Smooth muscle cell (in vitro differentiated cells): Measurements from ENCODE around the gene ULK3. TPM values are rescaled to one million over a fixed set of nuclear protein-coding genes. Genes with fewer than 3 reads are reported as not detected.

Experiments used
- DNase-seq: peaks from one replicate; lab custom pipeline; 2025; ENCODE audit not compliant: unreplicated experiment; lab: John Stamatoyannopoulos, UW
- H2AFZ ChIP-seq: fragments of 200-600 bp; sonication (generic); 2 replicates; pipeline ENCODE4 v1.6.0; 2016; ENCODE audit warnings: antibody characterized with exemption, low read depth, mild to moderate bottlenecking
- H3F3A ChIP-seq: fragments of 200-600 bp; sonication (generic); 2 replicates; pipeline ENCODE4 v1.6.0; 2017; ENCODE audit warnings: antibody characterized with exemption, low read depth
- H3K27ac ChIP-seq: fragments of 200-600 bp; sonication (generic); 2 replicates; pipeline ENCODE4 v1.5.1; 2016; ENCODE audit warnings: low read depth, mild to moderate bottlenecking
- H3K27me3 ChIP-seq: fragments of 200-600 bp; sonication (generic); 2 replicates; pipeline ENCODE4 v1.6.1; 2016; ENCODE audit warnings: low read depth, mild to moderate bottlenecking
- H3K36me3 ChIP-seq: fragments of 200-600 bp; sonication (generic); 2 replicates; pipeline ENCODE4 v1.5.1; 2016; ENCODE audit warnings: low read depth
- H3K4me1 ChIP-seq: fragments of 200-600 bp; sonication (generic); 2 replicates; pipeline ENCODE4 v1.5.1; 2016; ENCODE audit warnings: low read depth
- H3K4me2 ChIP-seq: fragments of 200-600 bp; sonication (generic); 2 replicates; pipeline ENCODE4 v1.6.0; 2016; ENCODE audit warnings: mild to moderate bottlenecking
- H3K4me3 ChIP-seq: fragments of 200-600 bp; sonication (generic); 2 replicates; pipeline ENCODE4 v1.5.1; 2016; ENCODE audit warnings: mild to moderate bottlenecking
- H3K79me2 ChIP-seq: fragments of 200-600 bp; sonication (generic); 2 replicates; pipeline ENCODE4 v1.6.0; 2016; ENCODE audit warnings: low read depth, mild to moderate bottlenecking
- H3K9ac ChIP-seq: fragments of 200-600 bp; sonication (generic); 2 replicates; pipeline ENCODE4 v1.6.0; 2016; ENCODE audit warnings: low read depth
- H3K9me3 ChIP-seq: fragments of 200-600 bp; sonication (generic); replicated peaks from 2 replicates; pipeline ENCODE4 v1.5.1; 2016; ENCODE audit warnings: low read depth
- H4K20me1 ChIP-seq: fragments of 200-600 bp; sonication (generic); 2 replicates; pipeline ENCODE4 v1.6.0; 2016; ENCODE audit warnings: low read depth
- WGBS: methylation state at CpG from one replicate; pipeline ENCODE4 v1.1.7; 2016; ENCODE audit warnings: low lambda C conversion rate; 5-methylcytosine and 5-hydroxymethylcytosine counted together
- polyA plus RNA-seq: library from polyadenylated mRNA; unstranded; fragments of >200 nt; fragmentation: Nextera tagmentation; extraction: Ambion mirVana; gene quantifications from 2 replicates; pipeline ENCODE4 v1.2.1, GENCODE V29; 2016
- total RNA-seq: library from RNA; depleted of rRNA; stranded (reverse); fragments of >200 nt; gene quantifications from 2 replicates; pipeline ENCODE4 v1.2.3, GENCODE V29; 2014
- TF ChIP-seq, protein P1 (sequence below): fragments of 200-600 bp; sonication (generic); IDR thresholded peaks from 2 replicates; pipeline ENCODE4 v1.5.1; 2017; ENCODE audit warnings: borderline replicate concordance, mild to moderate bottlenecking, antibody characterized with exemption; ENCODE audit not compliant: insufficient read depth, poor library complexity, severe bottlenecking

ULK3 gene
- total and polyA plus RNA-seq, 2 experiments from 2014 or later: 14.2 to 20.8 TPM

- DNase-seq: no peak
- Histone ChIP-seq H3K4me1 (peaks cover 9% of the 10 kb centered on the region), H3K4me2 (no peak overlapping the region), H3K27ac (peak overlapping the region; percentile 75), H3K79me2 (peaks cover 77% of the 10 kb centered on the region), H3K27me3 (no peaks in the 10 kb centered on the region), H4K20me1 (peaks cover 98% of the 10 kb centered on the region), H3K4me3 (no peak overlapping the region), H3K9ac (no peak overlapping the region), H3K9me3 (no peaks in the 10 kb centered on the region), H3K36me3 (no peaks in the 10 kb centered on the region), H2AFZ (no peak overlapping the region), H3F3A (peaks cover 12% of the 10 kb centered on the region)
- TF ChIP-seq, protein P1, sequence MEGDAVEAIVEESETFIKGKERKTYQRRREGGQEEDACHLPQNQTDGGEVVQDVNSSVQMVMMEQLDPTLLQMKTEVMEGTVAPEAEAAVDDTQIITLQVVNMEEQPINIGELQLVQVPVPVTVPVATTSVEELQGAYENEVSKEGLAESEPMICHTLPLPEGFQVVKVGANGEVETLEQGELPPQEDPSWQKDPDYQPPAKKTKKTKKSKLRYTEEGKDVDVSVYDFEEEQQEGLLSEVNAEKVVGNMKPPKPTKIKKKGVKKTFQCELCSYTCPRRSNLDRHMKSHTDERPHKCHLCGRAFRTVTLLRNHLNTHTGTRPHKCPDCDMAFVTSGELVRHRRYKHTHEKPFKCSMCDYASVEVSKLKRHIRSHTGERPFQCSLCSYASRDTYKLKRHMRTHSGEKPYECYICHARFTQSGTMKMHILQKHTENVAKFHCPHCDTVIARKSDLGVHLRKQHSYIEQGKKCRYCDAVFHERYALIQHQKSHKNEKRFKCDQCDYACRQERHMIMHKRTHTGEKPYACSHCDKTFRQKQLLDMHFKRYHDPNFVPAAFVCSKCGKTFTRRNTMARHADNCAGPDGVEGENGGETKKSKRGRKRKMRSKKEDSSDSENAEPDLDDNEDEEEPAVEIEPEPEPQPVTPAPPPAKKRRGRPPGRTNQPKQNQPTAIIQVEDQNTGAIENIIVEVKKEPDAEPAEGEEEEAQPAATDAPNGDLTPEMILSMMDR: no peak
- WGBS: 80% methylated on average over 7 of the region's 7 CpGs
These were observed 51.3 kb downstream of the ULK3 start for GRCh38 chr15:74791667-74792066.

DNA sequence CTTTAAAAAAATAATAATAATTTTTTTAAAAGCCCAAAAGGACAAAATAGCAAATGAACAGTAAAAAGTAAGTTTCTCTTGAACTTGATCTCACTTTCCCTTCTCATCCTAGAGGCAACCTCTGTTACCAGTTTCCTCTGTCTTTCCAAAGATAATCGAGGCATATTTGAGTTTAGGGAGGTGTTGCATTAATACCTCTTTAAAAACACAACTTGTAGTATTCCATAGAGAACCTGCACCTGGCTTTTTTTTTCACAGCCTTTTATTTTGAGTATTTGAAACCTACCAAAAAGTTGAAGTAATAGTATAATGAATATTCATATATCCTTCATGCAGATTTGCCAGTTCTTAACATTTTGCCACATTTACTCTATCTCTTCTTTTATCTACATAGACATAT lies 51.9 kb downstream of the ULK3 start:
- no peak overlapping the region for H3K4me3 ChIP-seq
- H3K79me2 ChIP-seq: peaks cover 78% of the 10 kb centered on the region
- H3K9ac ChIP-seq: no peak overlapping the region
- H3K27ac ChIP-seq: peak overlapping the region; percentile 75
- H3K36me3 ChIP-seq: no peaks in the 10 kb centered on the region
- H2AFZ ChIP-seq: no peak overlapping the region
- peaks cover 9% of the 10 kb centered on the region for H3K4me1 ChIP-seq
- H3K27me3 ChIP-seq: no peaks in the 10 kb centered on the region
- 92% methylated on average over 1 of the region's 1 CpG for WGBS
- H3K4me2 ChIP-seq: peak overlapping the region; percentile 34
- peaks cover 98% of the 10 kb centered on the region for H4K20me1 ChIP-seq
- H3K9me3 ChIP-seq: no peaks in the 10 kb centered on the region
- peaks cover 12% of the 10 kb centered on the region for H3F3A ChIP-seq
- no peak for DNase-seq
- TF ChIP-seq, protein P1: no peak

- no peaks in the 10 kb centered on the region for H3K36me3 ChIP-seq
- H3K9me3 ChIP-seq: no peaks in the 10 kb centered on the region
- no peak overlapping the region for H3K9ac ChIP-seq
- peak; percentile 11 for DNase-seq
- H3K4me2 ChIP-seq: peak overlapping the region; percentile 34
- peaks cover 9% of the 10 kb centered on the region for H3K4me1 ChIP-seq
- peaks cover 98% of the 10 kb centered on the region for H4K20me1 ChIP-seq
- peak overlapping the region; percentile 75 for H3K27ac ChIP-seq
- H2AFZ ChIP-seq: no peak overlapping the region
- peaks cover 76% of the 10 kb centered on the region for H3K79me2 ChIP-seq
- peaks cover 12% of the 10 kb centered on the region for H3F3A ChIP-seq
- H3K4me3 ChIP-seq: no peak overlapping the region
- TF ChIP-seq, protein P1: no peak
- 67% methylated on average over 15 of the region's 15 CpGs for WGBS
- no peaks in the 10 kb centered on the region for H3K27me3 ChIP-seq
These were observed 52.7 kb downstream of the ULK3 start for GRCh38 chr15:74790080-74790916.

DNA sequence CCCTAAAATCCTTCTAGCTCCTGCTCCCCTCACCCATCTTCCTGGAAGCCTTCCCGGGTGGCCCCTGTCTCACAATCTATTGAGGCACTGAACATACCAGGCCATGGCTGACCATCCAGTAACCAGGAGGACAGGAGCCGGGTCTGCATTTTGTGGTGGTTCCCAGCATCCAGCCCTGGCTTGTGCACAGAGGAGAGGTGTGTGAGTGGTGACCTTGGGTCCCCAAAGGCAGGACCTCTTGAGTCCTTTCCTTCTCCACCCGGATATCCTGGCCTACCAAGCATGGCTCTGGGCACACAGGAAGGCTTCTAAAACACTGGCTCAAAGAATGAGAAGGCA lies 53.2 kb downstream of the ULK3 start:
- Histone ChIP-seq H3K9ac (no peak overlapping the region), H3K27me3 (no peaks in the 10 kb centered on the region), H4K20me1 (peaks cover 98% of the 10 kb centered on the region), H3F3A (peaks cover 12% of the 10 kb centered on the region), H3K9me3 (no peaks in the 10 kb centered on the region), H3K4me2 (peak overlapping the region; percentile 34), H3K4me3 (no peak overlapping the region), H3K27ac (peak overlapping the region; percentile 75), H2AFZ (no peak overlapping the region), H3K79me2 (peaks cover 76% of the 10 kb centered on the region), H3K4me1 (peaks cover 9% of the 10 kb centered on the region), H3K36me3 (no peaks in the 10 kb centered on the region)
- TF ChIP-seq, protein P1: no peak
- WGBS: 88% methylated on average over 3 of the region's 3 CpGs
- no peak for DNase-seq
